HG03378 (cell line): ENCODE results near the gene PARP11.

Source experiments
- ATAC-seq: cut with Tn5 transposase; IDR thresholded peaks from one replicate; pipeline ENCODE4 v1.9.1; 2021; ENCODE audit warnings: mild to moderate bottlenecking, moderate library complexity; ENCODE audit not compliant: unreplicated experiment

Gene PARP11

DNA sequence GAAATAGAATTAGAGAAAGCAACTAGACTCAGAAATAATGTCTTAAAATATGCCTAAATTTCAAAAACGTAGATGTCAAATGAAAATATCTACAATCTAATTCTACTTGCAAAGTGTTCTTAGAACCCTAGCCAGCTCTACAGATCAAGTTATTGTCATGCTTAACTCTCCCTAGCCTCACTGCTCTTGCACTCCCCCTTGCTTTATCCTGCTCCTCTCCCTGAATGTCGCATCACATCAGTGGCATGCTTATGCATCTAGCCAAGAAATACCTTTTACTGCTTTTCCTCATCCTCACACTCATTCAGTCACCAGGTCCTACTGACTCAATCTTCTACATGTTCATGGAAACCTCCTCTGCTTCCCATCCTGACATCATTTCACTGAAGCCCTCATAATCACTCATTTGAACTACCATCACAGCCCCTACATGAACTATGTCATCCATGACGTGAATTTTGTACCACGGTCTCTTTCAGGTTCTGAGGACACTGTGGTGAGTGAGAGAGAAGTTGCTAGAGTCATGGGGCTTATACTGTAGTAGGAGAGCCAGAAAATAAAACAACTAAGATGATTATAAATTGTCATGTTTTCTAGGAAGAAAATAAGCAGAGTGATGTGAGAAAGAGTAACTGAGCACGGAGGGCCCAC lies 97.7 kb downstream of the PARP11 start:
- no peak for ATAC-seq

DNA sequence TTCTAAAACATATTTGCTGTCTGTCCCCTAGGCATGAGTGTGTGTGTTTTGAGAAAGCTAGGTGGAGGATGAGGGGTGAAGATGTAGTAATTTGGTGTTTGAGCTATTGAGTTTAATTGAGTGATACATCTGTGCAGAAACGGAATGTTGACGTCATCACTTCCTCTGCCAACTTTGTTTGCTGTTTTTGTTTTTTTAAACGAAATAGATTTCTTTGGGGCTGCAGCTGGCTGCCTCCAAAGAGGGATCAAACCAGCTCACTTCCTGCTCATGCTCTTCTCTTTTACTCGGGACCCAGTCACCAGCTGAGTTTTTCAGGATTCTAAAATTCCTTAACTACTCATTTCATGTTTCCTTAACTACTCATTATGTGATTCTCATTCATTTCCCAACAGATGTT lies 100.8 kb downstream of the PARP11 start:
- no peak for ATAC-seq

DNA sequence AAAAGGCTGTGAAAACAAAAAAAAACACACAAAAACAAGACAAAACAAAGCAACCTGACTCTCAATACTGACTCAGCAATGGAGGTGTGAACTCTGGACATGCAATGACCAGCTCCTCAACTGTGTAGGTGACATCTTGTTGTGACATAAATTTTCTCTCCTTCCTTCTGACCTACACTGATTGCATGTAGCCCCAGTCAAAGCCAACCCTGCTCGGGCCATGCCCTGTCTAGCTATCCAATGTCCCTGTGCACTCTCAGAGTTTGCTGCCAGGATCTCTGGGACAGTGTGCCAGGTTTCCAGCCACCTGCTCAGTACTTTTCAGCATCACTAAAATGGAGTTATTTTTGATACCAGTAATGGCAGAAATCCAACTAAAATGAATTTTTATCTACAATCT lies 101.3 kb downstream of the PARP11 start:
- no peak for ATAC-seq

- ATAC-seq: no peak
Measured at GRCh38 chr12:3770891-3771290, 102.3 kb downstream of the PARP11 start.

- no peak for ATAC-seq
Measured at GRCh38 chr12:3768911-3769447, 104.2 kb downstream of the PARP11 start.

DNA sequence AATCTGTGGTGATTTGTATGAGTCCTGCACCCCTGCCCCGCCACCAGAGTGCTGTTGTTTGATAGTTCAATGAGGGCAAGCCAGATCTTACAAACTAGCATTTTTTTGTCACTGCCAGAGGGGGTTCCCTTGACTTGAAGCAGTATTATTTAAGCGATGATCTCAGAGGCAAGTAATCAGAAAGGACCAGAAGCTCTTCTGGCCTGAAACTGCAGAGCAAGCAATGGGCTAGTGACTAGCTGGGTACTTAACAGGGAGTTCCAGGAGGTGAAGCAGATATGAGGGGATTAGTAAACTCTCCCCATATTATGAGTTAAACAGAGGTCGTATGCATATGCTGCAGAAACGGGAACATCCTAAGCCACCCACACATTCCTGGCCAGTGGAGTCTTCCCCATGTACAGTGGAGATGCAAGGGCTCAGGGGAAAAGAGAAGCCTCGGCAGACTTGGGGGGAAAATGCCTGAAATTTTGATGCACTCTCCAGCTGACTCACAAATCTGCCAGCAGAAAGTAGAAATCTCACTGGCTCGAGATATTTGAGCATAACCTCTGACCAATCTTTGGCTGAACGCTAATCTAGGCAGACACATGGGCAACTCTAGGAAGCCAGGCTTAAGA lies 112.0 kb downstream of the PARP11 start:
- ATAC-seq: no peak

DNA sequence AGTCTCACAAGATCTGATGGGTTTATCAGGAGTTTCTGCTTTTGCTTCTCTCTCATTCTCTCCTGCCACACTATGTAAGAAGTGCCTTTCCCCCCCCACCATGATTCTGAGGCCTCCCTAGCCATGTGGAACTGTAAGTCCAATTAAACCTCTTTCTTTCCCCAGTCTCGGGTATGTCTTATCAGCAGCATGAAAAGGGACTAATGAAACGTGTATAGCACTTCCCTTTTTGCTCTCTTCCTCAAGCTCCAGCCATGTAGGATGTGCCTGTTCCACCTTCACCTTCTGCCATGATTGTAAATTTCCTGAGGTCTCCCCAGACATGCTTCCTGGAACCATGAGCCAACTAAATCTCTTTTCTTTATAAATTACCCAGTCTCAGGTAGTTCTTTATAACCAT lies 113.3 kb downstream of the PARP11 start:
- ATAC-seq: no peak
